OCI-LY1 (cell line): ENCODE results near the gene ANKRD13B.

Experiments
- EZH2 ChIP-seq: fragments of 200-600 bp; sonication (generic), shearing (Covaris generic); IDR thresholded peaks from 2 replicates; pipeline ENCODE4 v1.8.0; 2017; ENCODE audit warnings: borderline replicate concordance, mixed run types, mild to moderate bottlenecking, antibody characterized with exemption, low read length, moderate library complexity, mixed read lengths
- TF ChIP-seq, protein P1 (sequence below): fragments of 200-600 bp; sonication (generic), shearing (Covaris generic); IDR thresholded peaks from 2 replicates; pipeline ENCODE4 v1.5.1; 2017; ENCODE audit warnings: mild to moderate bottlenecking, antibody characterized with exemption, low read length, moderate library complexity, mixed read lengths

DNA sequence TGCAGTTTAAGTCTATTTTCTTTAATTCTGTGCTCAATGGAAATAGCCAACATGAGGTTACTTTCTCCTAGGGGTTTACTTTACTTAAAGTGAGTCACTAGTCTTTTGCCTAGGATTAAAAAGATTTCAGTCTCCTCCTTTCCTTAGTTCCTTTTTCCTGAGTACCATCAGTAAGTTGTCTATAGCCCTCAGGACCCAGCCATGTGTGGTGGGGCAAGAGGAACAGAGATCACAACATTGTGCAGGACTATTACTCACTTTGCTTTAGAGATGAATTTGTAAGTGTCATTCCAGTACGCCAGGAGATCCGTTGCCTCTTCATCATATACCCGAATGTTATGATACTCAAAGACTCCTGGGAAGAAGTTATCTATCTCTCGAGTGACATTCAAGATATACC, 57.5 kb downstream of the ANKRD13B start:
- TF ChIP-seq, protein P1, sequence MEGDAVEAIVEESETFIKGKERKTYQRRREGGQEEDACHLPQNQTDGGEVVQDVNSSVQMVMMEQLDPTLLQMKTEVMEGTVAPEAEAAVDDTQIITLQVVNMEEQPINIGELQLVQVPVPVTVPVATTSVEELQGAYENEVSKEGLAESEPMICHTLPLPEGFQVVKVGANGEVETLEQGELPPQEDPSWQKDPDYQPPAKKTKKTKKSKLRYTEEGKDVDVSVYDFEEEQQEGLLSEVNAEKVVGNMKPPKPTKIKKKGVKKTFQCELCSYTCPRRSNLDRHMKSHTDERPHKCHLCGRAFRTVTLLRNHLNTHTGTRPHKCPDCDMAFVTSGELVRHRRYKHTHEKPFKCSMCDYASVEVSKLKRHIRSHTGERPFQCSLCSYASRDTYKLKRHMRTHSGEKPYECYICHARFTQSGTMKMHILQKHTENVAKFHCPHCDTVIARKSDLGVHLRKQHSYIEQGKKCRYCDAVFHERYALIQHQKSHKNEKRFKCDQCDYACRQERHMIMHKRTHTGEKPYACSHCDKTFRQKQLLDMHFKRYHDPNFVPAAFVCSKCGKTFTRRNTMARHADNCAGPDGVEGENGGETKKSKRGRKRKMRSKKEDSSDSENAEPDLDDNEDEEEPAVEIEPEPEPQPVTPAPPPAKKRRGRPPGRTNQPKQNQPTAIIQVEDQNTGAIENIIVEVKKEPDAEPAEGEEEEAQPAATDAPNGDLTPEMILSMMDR, result no peak
- no peak for TF ChIP-seq EZH2
